Mesenteric fat pad (tissue), 1 donor: Measurements from ENCODE around the gene ZFHX3. TPM values are rescaled to one million over a fixed set of nuclear protein-coding genes. Genes with fewer than 3 reads are reported as not detected.

Experiments used
- DNase-seq: peaks from one replicate; pipeline ENCODE4 v3.0.0-alpha.2; 2020; ENCODE audit warnings: low spot score
- total RNA-seq: library from RNA; stranded (reverse); fragmentation: NEBNext Ultra II Directional; extraction: Animal tissue kit (Norgen Biotek cat#: 25700); gene quantifications from one replicate; pipeline ENCODE4 v1.2.1, GENCODE V29; 2021
- donor health status: DM: yes; HTN: yes; CAD: no.

Gene ZFHX3
- total RNA-seq, 1 donor from 2014 or later = 28.8 TPM

- DNase-seq = no peak
These were observed 239.2 kb downstream of the ZFHX3 start for GRCh38 chr16:72808754-72809153.

GRCh38 chr16:72807245-72807644, 240.7 kb downstream of the ZFHX3 start:
- no peak for DNase-seq

GRCh38 chr16:72805486-72805885, 242.4 kb downstream of the ZFHX3 start:
- DNase-seq = no peak

- DNase-seq = no peak
These were observed 247.3 kb downstream of the ZFHX3 start for GRCh38 chr16:72800524-72801161.

GRCh38 chr16:72798264-72798663, 249.7 kb downstream of the ZFHX3 start:
- no peak for DNase-seq

- DNase-seq = no peak
These were observed 250.3 kb downstream of the ZFHX3 start for GRCh38 chr16:72797621-72798020.

GRCh38 chr16:72796222-72796621, 251.7 kb downstream of the ZFHX3 start:
- no peak for DNase-seq

- DNase-seq = no peak
These were observed 252.9 kb downstream of the ZFHX3 start for GRCh38 chr16:72794986-72795385.

GRCh38 chr16:72794319-72794718, 253.6 kb downstream of the ZFHX3 start:
- no peak for DNase-seq

- DNase-seq = no peak
These were observed 254.2 kb downstream of the ZFHX3 start for GRCh38 chr16:72793716-72794115.

- DNase-seq = no peak
These were observed 254.9 kb downstream of the ZFHX3 start for GRCh38 chr16:72793017-72793416.

- DNase-seq = no peak
These were observed 256.1 kb downstream of the ZFHX3 start for GRCh38 chr16:72791786-72792185.

- DNase-seq = no peak
These were observed 258.0 kb downstream of the ZFHX3 start for GRCh38 chr16:72789921-72790320.

GRCh38 chr16:72789465-72789864, 258.5 kb downstream of the ZFHX3 start:
- DNase-seq = no peak

- DNase-seq = no peak
These were observed 259.6 kb downstream of the ZFHX3 start for GRCh38 chr16:72788269-72788809.

GRCh38 chr16:72787514-72788268, 260.2 kb downstream of the ZFHX3 start:
- no peak for DNase-seq

GRCh38 chr16:72787130-72787513, 260.8 kb downstream of the ZFHX3 start:
- DNase-seq = no peak

- no peak for DNase-seq
These were observed 261.3 kb downstream of the ZFHX3 start for GRCh38 chr16:72786606-72787005.

GRCh38 chr16:72785886-72786285, 262.0 kb downstream of the ZFHX3 start:
- DNase-seq = no peak

- no peak for DNase-seq
These were observed 262.8 kb downstream of the ZFHX3 start for GRCh38 chr16:72785171-72785570.

GRCh38 chr16:72783716-72784318, 264.1 kb downstream of the ZFHX3 start:
- DNase-seq = no peak

GRCh38 chr16:72769876-72770275, 278.1 kb downstream of the ZFHX3 start:
- DNase-seq = no peak
